Endothelial cell of umbilical vein (primary cell): Measurements from ENCODE around the gene FCER2.

Source experiments
- CTCF ChIP-seq, 2 donors: IDR thresholded peaks; 1 replicate in 1 of 2; 2 replicates in 1 of 2; pipeline ENCODE4 v1.5.1; 2011; ENCODE audit warnings: low read length in 2 of 2, mild to moderate bottlenecking in 2 of 2, moderate library complexity in 2 of 2, control low read depth in 1 of 2, inconsistent platforms in 1 of 2, low read depth in 1 of 2; ENCODE audit not compliant: insufficient read depth in 1 of 2; ENCODE audit errors: extremely low read depth in 1 of 2
- FOS ChIP-seq: IDR thresholded peaks from 2 replicates; pipeline ENCODE4 v1.6.1; 2011; ENCODE audit warnings: mild to moderate bottlenecking, low read length, moderate library complexity, borderline replicate concordance; ENCODE audit not compliant: insufficient read depth
- MAX ChIP-seq: IDR thresholded peaks from 2 replicates; pipeline ENCODE4 v1.6.1; 2011; ENCODE audit not compliant: insufficient read depth, insufficient read length
- MYC ChIP-seq: IDR thresholded peaks from one replicate; pipeline ENCODE4 v1.6.1; 2011; ENCODE audit warnings: mild to moderate bottlenecking, low read depth, low read length
- POLR2A ChIP-seq: IDR thresholded peaks from 2 replicates; pipeline ENCODE4 v1.6.1; 2012; ENCODE audit warnings: low read depth, mild to moderate bottlenecking, control low read depth, low read length

GRCh38 chr19:7672522-7672921 is 29.4 kb downstream of the FCER2 start:
- TF ChIP-seq CTCF (IDR thresholded peaks at IDR 0.05; ENCODE audit: extremely low read depth in 1 of 2, insufficient read depth in 1 of 2, low read depth in 1 of 2, low read length in 2 of 2): no peak
- no peak for TF ChIP-seq MAX
- TF ChIP-seq POLR2A: no peak
- no peak for TF ChIP-seq FOS
- TF ChIP-seq MYC: no peak
